ENCODE data around the gene TPST1.
"Not testable (repeated sequence)": the region's sequence is repeated elsewhere in the genome, so short reads cannot be mapped to it uniquely, and the experiment has no call there.

GRCh38 chr7:66396052-66396451 lies 190.9 kb downstream of the TPST1 start:
- not testable (repeated sequence) for TF ChIP-seq CTCF (IDR thresholded peaks at IDR 0.05); TCF7L2 (IDR thresholded peaks at IDR 0.05; ENCODE audit: low read depth, low read length); REST (IDR thresholded peaks at IDR 0.05; ENCODE audit: insufficient read depth in 1 of 2, low read depth in 2 of 2, low read length in 1 of 2); POLR2AphosphoS5 (IDR thresholded peaks at IDR 0.05; ENCODE audit: low read depth, low read length)
